Measurements from ENCODE around the gene GPATCH2.

The GPATCH2 gene

DNA sequence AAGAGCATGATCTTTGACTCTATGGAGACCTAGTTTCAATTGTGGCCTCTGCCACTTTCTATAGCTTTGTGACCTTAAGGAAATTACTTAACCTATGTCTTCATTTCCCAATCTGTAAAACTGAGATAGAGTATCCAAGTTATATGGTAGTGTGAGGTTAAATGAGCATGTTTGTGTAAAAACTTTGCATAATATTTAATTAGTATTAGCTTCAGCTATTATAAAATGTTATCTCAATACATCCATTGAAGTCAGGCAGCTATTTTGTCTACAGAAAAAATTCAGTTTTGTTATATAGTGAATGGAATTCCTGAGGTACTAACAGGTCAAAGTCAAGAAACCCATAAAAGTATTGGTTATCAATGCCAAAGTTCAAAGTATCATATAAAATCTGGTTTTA is 53.6 kb downstream of the GPATCH2 start:
- DNase-seq: no peak

DNA sequence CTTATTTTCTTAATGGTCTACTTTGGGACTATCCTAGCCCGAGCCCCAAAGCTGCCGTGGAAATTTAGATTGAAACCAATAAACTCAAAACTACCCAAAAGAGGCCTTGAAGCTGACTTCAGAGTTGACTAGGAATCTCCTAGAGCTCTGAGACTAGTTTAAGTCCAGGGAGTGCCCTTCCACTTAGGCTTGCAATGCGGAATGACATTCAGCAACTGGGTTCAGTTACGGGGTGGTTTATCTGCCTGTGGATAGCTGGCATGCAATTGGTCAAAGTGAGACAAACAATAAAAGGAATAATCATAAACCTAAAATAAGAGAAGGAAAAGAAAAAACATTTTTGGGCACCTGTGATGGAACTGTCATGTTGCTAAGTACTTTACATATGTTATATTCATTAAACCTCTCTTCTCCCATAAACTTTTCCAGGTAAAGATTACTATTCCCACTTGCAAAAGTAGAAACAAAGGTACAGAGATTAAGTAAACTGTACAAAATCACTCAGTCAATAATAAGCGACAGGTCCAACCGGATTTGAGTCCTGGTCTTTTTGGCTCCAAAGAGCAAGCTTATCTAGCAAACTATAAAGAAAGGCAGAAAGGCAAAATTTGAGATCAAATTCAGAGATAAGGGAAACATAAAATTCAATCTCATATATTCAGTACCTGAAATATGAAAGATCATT is 56.5 kb downstream of the GPATCH2 start:
- DNase-seq: no peak

DNA sequence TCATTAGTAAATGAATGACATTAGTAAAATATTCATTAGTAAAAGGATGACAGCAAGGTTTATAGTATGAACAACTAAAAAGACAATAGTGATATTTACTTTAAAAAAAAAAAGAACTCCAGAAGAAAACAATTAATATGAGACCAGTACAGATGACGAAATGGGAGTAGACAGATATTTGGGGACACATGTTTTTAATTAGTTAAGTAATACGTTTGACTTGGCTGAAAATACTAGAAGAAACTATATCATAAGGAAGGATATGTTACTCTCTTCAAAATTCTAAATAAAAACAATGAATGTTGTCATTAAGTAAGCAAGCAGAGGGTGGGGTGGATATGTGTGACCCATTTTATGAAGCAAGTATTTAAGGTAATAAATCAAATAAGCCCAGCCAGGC is 61.9 kb downstream of the GPATCH2 start:
- DNase-seq: no peak

DNA sequence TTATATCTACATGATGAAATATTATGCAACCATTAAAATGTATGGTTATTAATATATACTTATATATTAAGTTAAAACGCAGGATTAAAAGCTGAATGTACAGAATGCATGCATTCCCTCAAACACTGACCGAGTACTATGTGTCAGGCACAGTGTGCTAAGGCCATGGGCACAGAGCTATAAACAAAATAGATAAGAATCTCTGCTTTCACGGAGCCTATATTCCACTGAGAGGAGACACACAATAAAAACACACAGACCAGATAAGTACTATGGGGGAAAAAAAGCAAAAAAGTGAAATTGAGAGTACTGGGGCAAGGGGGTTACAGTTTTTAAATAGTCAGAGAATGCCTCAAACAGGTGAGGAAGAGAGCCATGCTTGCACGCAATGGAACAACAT is 62.7 kb downstream of the GPATCH2 start:
- no peak for DNase-seq

DNA sequence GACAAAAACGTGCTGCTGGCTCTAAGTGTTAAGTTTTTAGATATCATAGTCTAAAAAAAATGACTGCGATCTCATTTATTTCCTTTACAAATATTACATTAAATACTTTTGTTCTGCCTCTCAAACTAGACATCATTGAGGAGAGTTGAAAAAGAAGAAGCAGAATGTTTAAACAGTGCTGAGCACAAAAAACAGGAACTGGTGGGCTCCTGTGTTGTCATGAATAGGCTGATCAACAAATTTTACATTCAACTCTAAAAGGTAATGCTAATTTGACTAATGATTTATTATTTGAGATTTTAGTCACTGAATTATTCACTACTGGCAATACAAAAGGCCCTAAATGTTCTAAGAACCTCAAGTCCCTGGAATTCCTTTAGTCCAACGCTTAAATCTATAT is 66.1 kb downstream of the GPATCH2 start:
- no peak for DNase-seq

DNA sequence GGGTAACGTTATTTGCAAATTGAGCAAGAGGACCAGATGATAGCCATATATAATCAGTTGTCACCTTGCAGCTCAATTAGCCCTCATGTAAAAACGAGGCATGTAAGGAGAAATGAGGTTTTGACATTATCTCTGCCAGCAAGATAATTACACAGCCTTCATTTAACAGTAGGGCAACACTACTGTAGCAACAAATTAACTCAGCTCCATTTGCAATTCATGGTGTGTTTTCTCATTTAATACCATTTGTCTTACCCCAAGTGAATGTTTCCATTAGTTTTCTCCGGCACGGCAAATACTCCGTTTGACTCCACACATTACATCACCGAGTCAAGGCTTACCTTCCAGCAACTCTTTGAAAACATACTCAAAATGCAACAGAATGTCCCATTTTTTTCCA is 66.7 kb downstream of the GPATCH2 start:
- DNase-seq: no peak

DNA sequence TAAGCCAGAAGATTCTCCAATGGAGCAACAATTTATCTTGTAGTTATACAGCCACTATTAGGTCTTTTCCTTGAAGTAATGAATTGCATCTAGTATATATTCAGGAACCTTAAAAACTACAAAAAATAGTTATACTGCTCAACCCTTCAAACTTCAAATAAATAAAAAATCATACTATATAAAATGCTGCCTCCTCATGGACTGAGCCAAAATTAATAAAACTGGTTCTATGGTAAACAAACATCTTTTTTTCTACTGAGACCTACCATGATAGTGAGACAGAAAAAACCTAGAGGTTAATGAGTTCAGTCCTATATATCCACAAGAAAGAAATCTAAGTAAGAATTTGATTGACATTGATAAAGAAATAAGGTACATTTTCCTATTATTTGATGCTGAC is 67.7 kb downstream of the GPATCH2 start:
- DNase-seq: no peak

DNA sequence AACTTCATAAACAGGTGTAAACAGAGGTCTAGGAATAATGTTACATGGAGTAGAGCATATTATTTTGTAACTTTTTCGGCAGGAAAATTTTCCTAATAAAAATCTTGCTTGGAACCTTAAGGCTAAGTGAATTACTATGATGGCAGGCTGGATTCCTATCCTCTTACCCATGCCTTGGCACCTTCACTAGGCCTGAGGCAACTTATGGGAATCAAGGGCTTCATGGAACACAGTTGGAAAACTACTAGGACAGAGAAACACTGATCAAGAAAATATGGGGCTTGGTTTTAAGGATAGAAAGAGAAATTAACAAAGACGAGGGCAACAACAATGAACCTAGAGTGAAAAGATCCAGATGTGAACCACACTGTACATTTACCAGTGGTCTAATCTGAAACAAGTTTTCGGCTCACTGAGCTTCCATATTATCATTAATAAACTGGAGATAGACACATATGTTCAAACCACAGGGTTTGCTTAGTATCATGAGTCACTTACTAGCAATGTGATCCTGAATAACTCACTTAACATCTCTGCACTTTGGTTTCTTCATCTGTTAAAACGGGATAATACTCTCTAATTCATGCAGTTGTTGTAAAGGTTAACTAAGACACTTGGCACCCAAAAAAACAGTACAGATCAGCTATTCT is 68.5 kb downstream of the GPATCH2 start:
- DNase-seq: no peak

DNA sequence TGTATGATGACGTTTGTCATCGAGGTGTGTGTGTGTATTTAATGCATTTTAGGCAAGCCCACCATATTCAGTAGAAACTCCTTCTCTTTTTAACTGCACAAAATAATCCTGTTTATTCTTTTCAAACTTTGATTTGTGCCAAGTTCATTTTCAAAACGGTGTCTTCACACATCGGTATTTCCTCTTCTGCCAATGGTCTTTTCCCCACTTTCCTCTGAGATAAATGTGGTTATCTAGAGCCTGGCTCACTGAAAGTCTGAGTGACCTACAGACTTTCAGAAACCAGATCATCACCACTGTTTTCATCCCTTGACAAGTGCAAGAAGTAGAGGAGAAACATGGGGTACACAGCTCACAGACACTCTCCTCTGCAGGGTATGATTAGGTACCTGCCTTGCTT is 69.4 kb downstream of the GPATCH2 start:
- DNase-seq: no peak

DNA sequence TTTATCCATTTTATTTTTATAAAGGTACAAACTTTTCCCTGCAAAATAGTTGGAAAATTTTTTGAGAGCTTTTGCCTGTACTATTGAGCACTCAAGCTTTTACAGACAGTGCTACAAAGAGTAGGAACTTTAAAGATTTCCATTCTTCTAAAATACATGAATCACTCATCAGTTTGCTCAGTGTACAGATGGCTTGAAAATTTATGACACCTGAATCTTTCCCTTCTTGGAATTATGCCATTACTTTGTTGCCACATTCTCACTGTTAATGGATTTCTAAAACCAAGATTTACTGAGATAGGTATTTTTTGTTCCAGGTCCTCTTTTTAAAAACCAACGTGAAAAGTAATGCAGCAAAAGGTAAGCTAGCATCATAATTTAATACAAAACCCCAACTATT is 76.0 kb downstream of the GPATCH2 start:
- DNase-seq: no peak

DNA sequence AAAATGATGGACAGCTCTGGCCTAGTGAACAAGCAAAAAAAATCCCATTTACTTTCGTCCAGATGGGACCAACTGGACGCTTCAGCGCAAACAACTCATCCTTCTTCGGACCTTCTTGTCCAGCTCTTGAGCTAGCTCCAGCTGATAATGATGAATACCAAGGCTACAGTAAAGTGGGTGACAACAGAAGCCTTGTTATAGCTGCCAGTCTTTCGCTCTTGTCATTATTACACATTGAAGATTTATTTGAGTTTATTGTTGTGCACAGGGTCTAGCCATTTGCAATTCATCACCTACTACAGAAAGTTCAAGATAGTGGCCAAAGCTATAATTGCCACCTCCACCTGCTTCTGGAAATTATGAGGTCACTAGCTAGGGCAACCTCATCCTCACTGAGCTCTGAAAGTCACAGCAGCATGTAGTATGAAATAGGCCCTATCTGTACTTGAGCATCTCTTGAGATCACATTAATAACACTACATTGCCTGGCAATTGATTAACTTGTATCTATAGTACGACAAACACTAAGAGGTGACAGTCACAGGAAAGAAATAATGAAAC is 76.9 kb downstream of the GPATCH2 start:
- DNase-seq: no peak

DNA sequence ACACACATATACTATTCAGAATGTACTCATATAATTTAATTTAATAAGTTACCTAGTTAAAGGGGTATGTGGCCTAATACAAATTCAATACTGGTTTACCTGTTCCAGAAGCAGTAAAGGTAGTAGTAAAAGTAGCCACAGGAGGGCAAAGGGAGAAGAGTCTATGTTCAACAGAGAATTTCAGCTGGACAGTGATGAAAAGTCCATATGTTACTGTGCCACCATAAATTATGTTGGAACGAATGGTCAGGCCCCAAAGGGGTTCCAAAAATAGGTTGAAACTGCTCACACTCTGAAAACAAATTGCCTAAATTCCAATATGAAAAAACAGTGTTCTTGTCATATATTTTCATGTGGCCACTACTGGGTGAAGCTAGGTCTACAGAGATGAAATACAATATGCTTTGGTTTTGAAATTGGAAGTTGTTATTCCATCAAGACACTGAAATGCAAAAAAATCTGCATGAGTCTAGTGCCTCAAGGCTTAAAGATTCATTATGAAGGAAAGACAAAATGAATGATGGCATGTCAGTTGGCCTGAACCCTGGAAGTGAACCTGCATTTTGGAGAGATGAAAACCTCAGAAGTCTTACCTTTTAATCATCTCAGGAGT is 78.4 kb downstream of the GPATCH2 start:
- DNase-seq: no peak

DNA sequence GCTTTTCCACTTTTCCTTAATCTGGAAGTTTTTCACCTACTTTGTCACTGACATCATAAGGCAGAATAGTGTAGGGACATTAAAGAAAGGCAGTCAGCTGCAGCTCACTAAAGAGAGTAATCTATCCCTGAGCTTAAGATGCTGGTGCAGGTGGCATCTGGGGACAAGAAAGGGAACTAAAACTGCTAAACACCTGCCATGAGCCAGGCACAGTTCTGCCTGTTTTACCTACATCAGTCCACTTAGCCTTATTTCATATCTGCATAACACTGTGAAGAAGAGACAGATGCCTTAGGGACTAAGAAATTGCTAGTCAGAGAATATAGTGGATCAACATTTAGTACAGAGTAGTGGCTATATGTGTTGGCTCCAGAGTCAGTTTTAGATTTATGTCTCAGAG is 88.1 kb downstream of the GPATCH2 start:
- no peak for DNase-seq

DNA sequence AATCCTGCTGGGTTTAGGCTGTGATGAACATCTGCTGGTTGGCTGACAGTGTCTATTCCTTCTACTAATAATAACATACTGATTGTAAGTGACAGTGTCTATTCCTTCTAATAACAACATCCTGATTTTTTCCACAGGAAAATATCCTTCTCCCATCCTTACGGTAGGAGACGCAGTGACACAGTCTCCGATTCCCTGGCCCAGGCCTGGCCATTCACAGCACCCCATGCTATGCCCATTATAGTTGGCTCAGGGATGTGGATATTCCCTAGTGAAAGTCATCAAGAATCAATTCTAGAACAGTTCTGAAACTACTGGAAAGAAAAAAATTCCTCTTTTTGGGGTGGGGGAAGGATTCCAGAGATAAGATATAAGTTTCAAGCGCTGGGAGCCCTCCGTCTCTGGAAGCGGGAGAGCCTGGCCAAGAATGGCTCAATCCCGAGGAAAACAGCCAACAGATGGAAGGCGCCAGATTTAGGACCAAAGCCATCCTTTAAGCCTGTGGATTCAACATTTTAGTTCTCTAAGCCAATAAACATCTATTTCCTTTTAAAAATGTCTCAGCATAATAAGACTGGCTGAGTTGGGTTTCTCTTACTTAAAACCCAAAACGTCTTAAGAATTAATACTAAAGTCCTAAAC is 88.6 kb downstream of the GPATCH2 start:
- no peak for DNase-seq

DNA sequence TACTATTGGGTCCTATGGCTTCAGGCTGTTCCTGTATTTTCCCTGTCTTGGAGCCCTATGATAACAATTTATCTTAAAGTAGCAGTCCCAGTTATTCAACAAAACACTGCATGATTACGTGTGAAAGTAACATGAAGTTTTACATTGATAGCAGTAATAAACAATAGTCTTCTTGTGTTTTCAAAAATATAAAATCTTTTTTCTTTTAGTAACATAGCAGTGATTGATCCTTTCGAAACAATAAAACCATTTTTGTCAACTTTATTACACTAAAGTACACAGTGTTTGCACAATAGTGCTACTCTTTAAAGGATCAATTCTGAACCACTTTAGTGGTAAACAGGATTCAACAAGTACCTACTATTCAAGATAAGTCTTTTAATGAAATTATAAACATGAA is 90.6 kb downstream of the GPATCH2 start:
- DNase-seq: no peak

DNA sequence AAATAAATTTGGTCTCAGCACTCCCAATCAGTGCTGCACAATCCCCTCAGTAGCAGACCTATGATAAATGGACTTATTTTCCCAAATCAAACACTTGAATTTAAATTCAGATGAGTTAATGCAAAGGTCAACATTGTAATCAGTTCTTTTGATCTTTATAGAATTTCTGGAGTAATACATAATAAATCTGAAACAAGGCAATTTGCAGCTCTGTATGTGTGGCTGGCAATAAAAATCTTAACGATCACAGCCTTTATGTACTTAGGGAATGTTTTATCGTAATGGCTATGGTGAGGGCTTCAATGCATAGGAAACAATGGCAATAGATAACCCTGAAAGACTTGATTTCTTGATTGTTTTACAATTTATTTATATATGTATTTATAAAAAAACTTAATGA is 91.4 kb downstream of the GPATCH2 start:
- DNase-seq: no peak

DNA sequence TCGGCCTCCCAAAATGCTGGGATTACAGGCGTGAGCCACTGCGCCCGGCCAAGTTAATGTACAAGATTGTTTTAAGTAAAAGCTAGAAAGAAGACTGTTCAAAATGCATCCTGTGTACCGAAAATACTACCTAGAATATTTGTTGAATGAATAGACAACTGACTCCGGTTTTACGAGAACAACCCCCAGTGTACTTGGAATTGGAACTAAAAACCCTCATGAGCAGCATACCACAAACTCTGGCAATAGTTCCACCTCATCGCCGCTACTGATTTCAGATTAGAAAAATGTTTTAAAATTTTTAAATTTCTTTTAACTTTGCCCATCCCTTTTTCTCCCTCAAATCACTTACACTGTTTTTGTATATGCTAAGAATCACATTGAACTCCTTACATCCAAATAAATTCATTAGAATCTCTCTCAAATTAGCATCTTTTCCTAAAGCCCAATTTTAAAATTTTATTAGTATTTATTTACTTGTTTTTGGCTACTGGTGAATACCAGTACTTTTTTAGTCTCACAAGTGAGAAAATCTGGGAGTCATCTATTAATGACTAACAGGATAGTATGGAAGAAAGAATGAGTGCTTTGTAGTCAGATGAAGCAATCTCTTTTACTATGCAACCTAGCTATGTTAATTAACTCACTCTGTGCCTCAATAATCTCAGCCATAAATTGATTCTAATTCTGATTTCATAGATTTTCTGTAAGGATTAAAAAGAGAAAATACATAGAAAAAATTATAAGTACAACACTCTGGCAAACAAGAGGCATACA is 95.1 kb downstream of the GPATCH2 start:
- no peak for DNase-seq

DNA sequence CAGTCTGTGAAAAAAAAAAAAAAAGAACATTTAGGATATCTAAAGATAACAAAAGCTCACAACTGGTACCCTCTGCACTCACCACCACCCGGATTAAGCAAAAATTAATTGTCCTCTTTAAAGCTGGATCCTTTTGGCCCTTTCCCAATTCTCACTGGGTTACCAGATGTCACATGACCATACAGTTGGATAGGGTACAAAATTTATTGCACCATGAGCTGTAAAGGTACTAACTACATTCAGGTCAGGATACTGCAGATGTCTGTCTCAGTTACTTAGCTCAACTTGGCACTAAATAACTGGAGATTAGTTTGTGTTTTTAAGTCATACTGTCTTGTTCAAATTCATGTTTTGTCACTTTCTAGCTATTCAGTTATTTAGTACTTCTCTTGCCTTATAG is 96.3 kb downstream of the GPATCH2 start:
- DNase-seq: no peak

DNA sequence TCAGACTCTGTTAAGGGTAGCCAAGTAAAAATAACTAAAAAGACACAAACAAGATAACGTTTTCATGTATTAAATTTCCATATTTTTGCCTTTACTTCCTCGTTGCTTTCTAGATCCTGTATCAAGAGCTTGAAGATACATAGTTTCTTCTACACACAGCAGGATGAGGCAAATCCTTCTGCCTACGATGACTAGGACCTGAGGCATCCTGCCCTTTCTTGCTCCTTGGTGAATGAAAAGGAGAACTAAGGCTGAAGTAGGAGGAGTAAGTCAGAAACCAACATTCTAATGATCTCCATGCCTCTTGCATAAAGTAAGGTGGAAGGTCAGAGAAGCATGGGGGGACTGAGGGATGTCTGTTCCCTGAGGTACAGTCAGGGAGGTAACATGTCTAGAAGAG is 102.6 kb downstream of the GPATCH2 start:
- DNase-seq: no peak

DNA sequence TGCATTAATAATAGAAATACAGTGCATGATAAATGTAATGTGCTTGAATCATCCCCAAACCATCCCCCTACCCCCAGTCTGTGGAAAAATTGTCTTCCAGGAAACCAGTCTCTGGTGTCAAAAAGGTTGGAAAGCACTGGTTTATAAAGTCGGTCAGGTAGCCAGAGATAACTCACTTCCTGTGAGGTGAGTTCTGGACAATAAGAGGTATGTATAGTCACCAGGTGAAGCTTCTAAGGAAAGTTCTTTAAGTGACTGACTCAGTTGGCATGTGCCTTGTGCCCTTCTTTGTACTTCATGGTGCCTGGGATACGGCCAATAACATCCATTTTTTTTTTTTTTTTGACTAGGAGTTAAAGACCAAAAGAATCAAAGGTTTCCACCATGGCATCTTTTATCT is 103.7 kb downstream of the GPATCH2 start:
- DNase-seq: no peak

DNA sequence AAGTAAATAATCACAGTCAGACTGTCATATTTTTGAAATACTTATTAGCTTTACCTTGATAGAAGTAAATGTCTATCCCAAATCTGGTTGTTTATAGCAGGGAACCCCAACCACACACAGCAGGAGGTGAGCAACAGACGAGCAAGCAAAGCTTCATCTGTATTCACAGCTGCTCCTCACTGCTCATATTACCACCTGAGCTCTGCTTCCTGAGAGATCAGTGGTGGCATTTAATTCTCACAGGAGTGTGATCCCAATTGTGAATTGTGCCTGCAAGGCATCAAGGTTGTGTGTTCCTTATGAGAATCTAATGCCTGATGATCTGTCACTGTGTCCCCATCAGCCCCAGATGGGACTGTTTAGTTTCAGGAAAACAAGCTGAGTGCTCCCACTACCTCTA is 104.3 kb downstream of the GPATCH2 start:
- no peak for DNase-seq

DNA sequence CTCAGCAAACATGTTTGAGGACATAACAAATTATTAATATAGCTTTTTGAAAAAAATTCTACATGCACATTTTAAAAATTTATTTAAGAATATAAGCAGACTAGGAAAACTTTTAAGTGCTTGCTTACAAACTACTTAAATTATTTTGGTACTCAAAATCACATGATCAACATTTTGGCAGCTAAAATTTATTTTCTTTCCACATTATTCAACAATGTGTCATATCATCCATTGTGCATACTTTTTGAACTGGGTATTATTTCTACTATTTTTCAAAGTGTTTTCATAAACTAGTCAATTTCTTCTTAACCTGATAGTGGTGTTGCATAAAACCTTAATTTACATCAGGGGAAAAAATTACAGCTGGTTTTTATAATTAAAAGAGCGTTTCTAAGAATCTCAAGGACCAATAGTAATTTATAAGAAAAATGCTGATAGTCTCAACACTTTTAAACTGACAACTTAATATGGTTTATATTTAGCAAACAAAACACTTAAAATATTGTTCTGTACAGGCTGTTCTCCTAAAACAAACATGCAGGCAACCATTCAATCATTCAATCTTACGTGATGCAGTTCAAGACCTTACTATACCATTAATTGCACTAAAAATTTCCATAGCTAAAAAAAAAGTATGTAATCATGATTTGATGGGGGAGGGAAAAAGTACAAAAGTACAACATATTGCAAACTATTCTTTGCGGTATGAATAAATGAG is 105.0 kb downstream of the GPATCH2 start:
- DNase-seq: no peak

All from CD4-positive, alpha-beta T cell treated with Interleukin-12 subunit alpha and Interleukin-12 subunit beta, for 1 hour (primary cell).